SU-DHL-6 (cell line): ENCODE results near the gene GRPR.

Source experiments
- H2AFZ ChIP-seq: fragments of 200-600 bp; sonication (generic); 2 replicates; pipeline ENCODE4 v1.6.1; 2014; ENCODE audit warnings: low read depth, mild to moderate bottlenecking, moderate library complexity, mixed read lengths, antibody characterized with exemption, low read length; ENCODE audit not compliant: severe bottlenecking
- H3F3A ChIP-seq: fragments of 200-600 bp; shearing (Covaris generic); 2 replicates; pipeline ENCODE4 v1.6.0; 2016; ENCODE audit warnings: antibody characterized with exemption, mild to moderate bottlenecking; ENCODE audit not compliant: insufficient read depth
- H3K27ac ChIP-seq: fragments of 200-600 bp; sonication (generic); 2 replicates; pipeline ENCODE4 v1.5.1; 2016; ENCODE audit warnings: low read depth, mild to moderate bottlenecking, low read length, moderate library complexity, mixed read lengths
- H3K27me3 ChIP-seq: fragments of 200-600 bp; sonication (generic), shearing (Covaris generic); 2 replicates; pipeline ENCODE4 v1.6.0; 2014; ENCODE audit warnings: mild to moderate bottlenecking, low read length
- H3K36me3 ChIP-seq: fragments of 200-600 bp; sonication (generic); 2 replicates; pipeline ENCODE4 v1.6.1; 2014; ENCODE audit warnings: mild to moderate bottlenecking, low read length, mixed read lengths
- H3K4me2 ChIP-seq: fragments of 300-600, 200-600 bp; shearing (Covaris generic), sonication (generic); 2 replicates; pipeline ENCODE4 v1.6.0; 2014; ENCODE audit warnings: low read length, low read depth, mild to moderate bottlenecking; ENCODE audit not compliant: poor library complexity, severe bottlenecking
- H3K4me3 ChIP-seq: fragments of 200-600 bp; sonication (generic); 2 replicates; pipeline ENCODE4 v1.5.1; 2014; ENCODE audit warnings: antibody characterized with exemption, low read length, mild to moderate bottlenecking, mixed read lengths; ENCODE audit not compliant: insufficient read depth, poor library complexity, severe bottlenecking
- H3K79me2 ChIP-seq: fragments of 200-600 bp; sonication (generic); 2 replicates; pipeline ENCODE4 v1.6.1; 2014; ENCODE audit warnings: mild to moderate bottlenecking, low read length, moderate library complexity; ENCODE audit not compliant: insufficient read depth
- H3K9ac ChIP-seq: fragments of 200-600 bp; sonication (generic); 2 replicates; pipeline ENCODE4 v1.7.0; 2014; ENCODE audit warnings: mild to moderate bottlenecking, low read length
- H3K9me2 ChIP-seq: fragments of 200-600 bp; sonication (generic); replicated peaks from 2 replicates; pipeline ENCODE4 v1.6.1; 2014; ENCODE audit warnings: low read length; ENCODE audit not compliant: insufficient read depth
- H3K9me3 ChIP-seq: fragments of 200-600 bp; sonication (generic); 2 replicates; pipeline ENCODE4 v1.6.1; 2014; ENCODE audit warnings: low read length, mixed read lengths; ENCODE audit not compliant: insufficient read depth
- H4K20me1 ChIP-seq: fragments of 200-600 bp; sonication (generic); 2 replicates; pipeline ENCODE4 v1.6.1; 2014; ENCODE audit warnings: low read depth, mild to moderate bottlenecking, antibody characterized with exemption, low read length, moderate library complexity, mixed read lengths
- EZH2phosphoT487 ChIP-seq: fragments of 200-600 bp; sonication (generic), shearing (Covaris generic); conservative IDR thresholded peaks from 2 replicates; pipeline ENCODE4 v1.6.1; 2018; ENCODE audit warnings: mild to moderate bottlenecking, antibody characterized with exemption, low read length, moderate library complexity, mixed read lengths
- TF ChIP-seq, protein P1 (sequence below): fragments of 200-600 bp; sonication (generic); IDR thresholded peaks from one replicate; pipeline ENCODE4 v1.5.1; 2017; ENCODE audit warnings: antibody characterized with exemption, mild to moderate bottlenecking, low read length, moderate library complexity; ENCODE audit not compliant: insufficient read depth, poor library complexity, severe bottlenecking

The GRPR gene

DNA sequence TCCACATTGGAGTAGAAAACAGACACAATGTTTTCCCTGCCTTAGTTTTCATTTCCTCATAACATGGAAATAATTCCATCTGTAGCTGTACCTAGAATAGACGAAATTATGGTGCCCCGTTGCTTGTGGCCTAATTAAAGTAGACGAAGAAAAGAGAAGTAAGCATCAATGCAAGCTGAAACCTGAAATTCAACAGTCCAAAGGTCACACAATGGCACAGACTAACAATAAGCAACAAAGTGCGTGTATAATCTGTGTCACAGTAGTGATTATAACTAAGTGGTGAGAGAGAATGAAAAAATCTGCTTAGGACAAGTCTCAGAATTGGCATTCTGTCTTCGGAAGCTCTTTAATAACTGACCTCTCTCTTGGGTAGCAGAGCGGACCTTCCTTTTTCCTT is 68.2 kb downstream of the GRPR start:
- H3K27ac ChIP-seq, result no peak overlapping the region

DNA sequence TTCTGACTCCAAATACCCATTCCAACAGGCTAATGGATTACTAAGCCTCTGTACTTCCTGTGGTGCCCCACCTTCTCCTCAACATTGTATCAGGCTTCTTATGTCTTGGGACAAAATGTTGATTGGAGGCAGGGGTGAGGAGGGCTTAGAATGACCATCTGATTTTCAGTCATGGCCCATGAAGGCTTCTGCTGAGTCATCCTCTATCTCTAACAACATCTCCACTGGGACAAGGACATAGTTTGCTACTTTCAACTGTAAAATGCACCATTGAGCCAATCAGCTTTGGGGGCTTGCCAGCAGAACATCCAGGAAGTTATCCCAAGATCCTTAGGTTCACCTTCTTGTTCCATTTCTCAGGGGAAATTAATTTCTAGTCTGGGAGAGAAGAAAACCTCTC is 73.5 kb downstream of the GRPR start:
- Histone ChIP-seq H3K79me2 (no peaks in the 10 kb centered on the region), H2AFZ (no peak overlapping the region), H3K27me3 (no peaks in the 10 kb centered on the region), H3K4me2 (no peak overlapping the region), H3K36me3 (no peaks in the 10 kb centered on the region), H3K9me3 (no peaks in the 10 kb centered on the region), H3K4me3 (no peak overlapping the region), H3K9ac (no peak overlapping the region), H3K27ac (no peak overlapping the region), H3F3A (no peaks in the 10 kb centered on the region), H4K20me1 (no peaks in the 10 kb centered on the region), H3K9me2 (no peaks in the 10 kb centered on the region)
- TF ChIP-seq, protein P1, sequence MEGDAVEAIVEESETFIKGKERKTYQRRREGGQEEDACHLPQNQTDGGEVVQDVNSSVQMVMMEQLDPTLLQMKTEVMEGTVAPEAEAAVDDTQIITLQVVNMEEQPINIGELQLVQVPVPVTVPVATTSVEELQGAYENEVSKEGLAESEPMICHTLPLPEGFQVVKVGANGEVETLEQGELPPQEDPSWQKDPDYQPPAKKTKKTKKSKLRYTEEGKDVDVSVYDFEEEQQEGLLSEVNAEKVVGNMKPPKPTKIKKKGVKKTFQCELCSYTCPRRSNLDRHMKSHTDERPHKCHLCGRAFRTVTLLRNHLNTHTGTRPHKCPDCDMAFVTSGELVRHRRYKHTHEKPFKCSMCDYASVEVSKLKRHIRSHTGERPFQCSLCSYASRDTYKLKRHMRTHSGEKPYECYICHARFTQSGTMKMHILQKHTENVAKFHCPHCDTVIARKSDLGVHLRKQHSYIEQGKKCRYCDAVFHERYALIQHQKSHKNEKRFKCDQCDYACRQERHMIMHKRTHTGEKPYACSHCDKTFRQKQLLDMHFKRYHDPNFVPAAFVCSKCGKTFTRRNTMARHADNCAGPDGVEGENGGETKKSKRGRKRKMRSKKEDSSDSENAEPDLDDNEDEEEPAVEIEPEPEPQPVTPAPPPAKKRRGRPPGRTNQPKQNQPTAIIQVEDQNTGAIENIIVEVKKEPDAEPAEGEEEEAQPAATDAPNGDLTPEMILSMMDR, result no peak
- TF ChIP-seq EZH2phosphoT487, result no peak

More for the DNA sequence above, 68.2 kb downstream of the GRPR start:
- Histone ChIP-seq H3K9ac (no peak overlapping the region), H3F3A (no peaks in the 10 kb centered on the region), H3K79me2 (no peaks in the 10 kb centered on the region), H3K9me2 (no peaks in the 10 kb centered on the region), H4K20me1 (no peaks in the 10 kb centered on the region), H3K4me2 (no peak overlapping the region), H3K4me3 (no peak overlapping the region), H3K27me3 (no peaks in the 10 kb centered on the region), H2AFZ (no peak overlapping the region), H3K36me3 (no peaks in the 10 kb centered on the region), H3K9me3 (no peaks in the 10 kb centered on the region)
- no peak for TF ChIP-seq EZH2phosphoT487
- TF ChIP-seq, protein P1, result no peak

DNA sequence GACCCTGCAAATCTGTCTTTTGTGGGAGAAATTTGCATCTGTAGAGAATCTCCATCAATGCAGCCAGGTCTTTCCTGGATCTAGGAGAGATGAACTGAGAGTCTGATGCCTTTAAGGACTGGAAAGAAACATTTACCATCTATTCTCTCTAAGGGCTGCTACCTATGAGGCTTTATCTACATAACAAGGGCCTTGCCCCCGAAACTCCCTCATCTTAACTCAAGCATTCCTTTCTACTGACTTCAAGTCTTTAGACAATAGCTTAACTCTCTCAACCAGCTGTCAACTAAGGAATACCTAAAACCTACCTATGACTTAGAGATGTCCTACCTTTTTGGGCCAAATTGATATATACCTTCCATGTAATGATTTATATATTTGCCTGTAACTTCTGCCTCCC is 76.0 kb downstream of the GRPR start:
- H3K9me2 ChIP-seq, result no peaks in the 10 kb centered on the region
- H3K27ac ChIP-seq, result no peak overlapping the region
- no peak overlapping the region for H3K4me2 ChIP-seq
- no peaks in the 10 kb centered on the region for H4K20me1 ChIP-seq
- H3F3A ChIP-seq, result no peaks in the 10 kb centered on the region
- no peaks in the 10 kb centered on the region for H3K9me3 ChIP-seq
- H3K36me3 ChIP-seq, result no peaks in the 10 kb centered on the region
- H3K4me3 ChIP-seq, result no peak overlapping the region
- H3K79me2 ChIP-seq, result no peaks in the 10 kb centered on the region
- H2AFZ ChIP-seq, result no peak overlapping the region
- TF ChIP-seq, protein P1, result no peak
- no peak for TF ChIP-seq EZH2phosphoT487
- no peaks in the 10 kb centered on the region for H3K27me3 ChIP-seq
- no peak overlapping the region for H3K9ac ChIP-seq
